GM12878 (cell line): ENCODE data around the gene DUSP15. TPM values are rescaled to one million over a fixed set of nuclear protein-coding genes. Genes with fewer than 3 reads are reported as not detected.

Experiments
- ATAC-seq: fragments of 200-7000 bp; cut with Tn5 transposase; 3 replicates; pipeline ENCODE4 v1.9.1; 2020; ENCODE audit warnings: mild to moderate bottlenecking, moderate library complexity
- BruUV-seq: library from RNA; stranded (reverse); fragments of 400-500 nt; replicated peaks from 2 replicates; lab custom pipeline; 2021; lab: Mats Ljungman, UMichigan
- CTCF ChIA-PET: fragments of 300-600 bp; sonication (Branson Sonifier 250); formaldehyde crosslinking; extraction: SDS; loops from one replicate; lab custom pipeline; 2021; ENCODE audit warnings: inconsistent platforms; lab: Yijun Ruan, JAX
- POLR2A ChIA-PET: fragments of 350-600 bp; formaldehyde crosslinking; extraction: SDS; loops from one replicate; lab custom pipeline; 2021; ENCODE audit warnings: inconsistent platforms; lab: Charles Lee
- RAD21 ChIA-PET: fragments of 300-600 bp; sonication (Branson Sonifier 250); formaldehyde crosslinking; loops from one replicate; lab custom pipeline; 2023; ENCODE audit warnings: antibody characterized with exemption; ENCODE audit not compliant: unreplicated experiment; lab: Charles Lee
- SMC1A ChIA-PET: fragments of 300-600 bp; sonication (Branson Sonifier 250); formaldehyde crosslinking; loops from one replicate; lab custom pipeline; 2023; ENCODE audit not compliant: unreplicated experiment, uncharacterized antibody; lab: Charles Lee
- DNase-seq: peaks from one replicate; pipeline ENCODE4 v3.0.0-alpha.2; 2011; ENCODE audit warnings: low read depth, low spot score
- FAIRE-seq: peaks from 3 replicates; lab custom pipeline; 2011; peaks lifted over from hg19 to GRCh38; lab: Jason Lieb, UNC
- H2AFZ ChIP-seq: 2 replicates; pipeline ENCODE4 v1.6.0; 2011; ENCODE audit warnings: low read depth, low read length, control low read depth; ENCODE audit not compliant: control insufficient read depth
- H3K27ac ChIP-seq: 2 replicates; pipeline ENCODE4 v1.5.1; 2011; ENCODE audit warnings: control low read depth; ENCODE audit not compliant: control insufficient read depth, insufficient read depth
- H3K27me3 ChIP-seq, 2 experiments: replicated peaks in 1 of 2; 2 replicates each; pipeline versions ENCODE4 v1.6.0 to v1.6.1; 2011; ENCODE audit warnings: low read length in 1 of 2; ENCODE audit not compliant: control insufficient read depth in 2 of 2, insufficient read depth in 2 of 2
- H3K36me3 ChIP-seq, 2 experiments: 2 replicates each; pipeline ENCODE4 v1.5.1; 2011; ENCODE audit warnings: low read length in 1 of 2; ENCODE audit not compliant: control insufficient read depth in 2 of 2, insufficient read depth in 2 of 2
- H3K4me1 ChIP-seq: 2 replicates; pipeline ENCODE4 v1.6.1; 2011; ENCODE audit warnings: mild to moderate bottlenecking, low read length, moderate library complexity, mixed read lengths; ENCODE audit not compliant: control insufficient read depth, insufficient read depth
- H3K4me2 ChIP-seq: 2 replicates; pipeline ENCODE4 v1.6.0; 2011; ENCODE audit warnings: control low read depth; ENCODE audit not compliant: control insufficient read depth, insufficient read depth
- H3K4me3 ChIP-seq: fragments of 200-600 bp; sonication (generic); 2 replicates; pipeline ENCODE4 v1.5.1; 2016
- H3K79me2 ChIP-seq: 2 replicates; pipeline ENCODE4 v1.6.0; 2011; ENCODE audit warnings: low read length; ENCODE audit not compliant: control insufficient read depth, insufficient read depth
- H3K9ac ChIP-seq: 2 replicates; pipeline ENCODE4 v1.8.0; 2011; ENCODE audit warnings: low read length, control low read depth, mixed read lengths; ENCODE audit not compliant: control insufficient read depth, insufficient read depth
- H3K9me3 ChIP-seq: replicated peaks from 3 replicates; pipeline ENCODE4 v1.5.1; 2011; ENCODE audit warnings: mild to moderate bottlenecking, low read length; ENCODE audit not compliant: control insufficient read depth, insufficient read depth
- H4K20me1 ChIP-seq: 2 replicates; pipeline ENCODE4 v1.6.0; 2011; ENCODE audit not compliant: control insufficient read depth, insufficient read depth
- ATF7 ChIP-seq: fragments of 450-650 bp; IDR thresholded peaks from 2 replicates; pipeline ENCODE4 v1.6.1; 2016; ENCODE audit warnings: low read depth, mild to moderate bottlenecking
- CEBPB ChIP-seq, 2 experiments: fragments of 150-350 bp in 1 of 2; IDR thresholded peaks; 2 replicates each; pipeline ENCODE4 v1.6.1; 2012 to 2014; ENCODE audit warnings: low read depth in 2 of 2, low read length in 2 of 2, borderline replicate concordance in 1 of 2, inconsistent platforms in 1 of 2
- CHD2 ChIP-seq: IDR thresholded peaks from 2 replicates; pipeline ENCODE4 v1.6.1; 2011; ENCODE audit warnings: low read depth, low read length, improper control_type of control experiment, borderline replicate concordance
- CUX1 ChIP-seq: IDR thresholded peaks from 2 replicates; pipeline ENCODE4 v1.6.1; 2012; ENCODE audit warnings: improper control_type of control experiment, low read depth, low read length; ENCODE audit not compliant: insufficient replicate concordance
- EGR1 ChIP-seq, 2 experiments: IDR thresholded peaks; 1 replicate in 1 of 2; 2 replicates in 1 of 2; pipeline ENCODE4 v1.6.1; 2011 to 2012; ENCODE audit warnings: low read depth in 2 of 2, low read length in 2 of 2, borderline replicate concordance in 1 of 2, mild to moderate bottlenecking in 1 of 2, moderate library complexity in 1 of 2
- IRF5 ChIP-seq: fragments of 450-650 bp; IDR thresholded peaks from 2 replicates; pipeline ENCODE4 v1.6.1; 2017; ENCODE audit warnings: borderline replicate concordance
- POLR2A ChIP-seq: IDR thresholded peaks from 2 replicates; pipeline ENCODE4 v1.6.1; 2011; ENCODE audit warnings: low read depth, mild to moderate bottlenecking, low read length
- SRF ChIP-seq, 2 experiments: IDR thresholded peaks; 2 replicates each; pipeline ENCODE4 v1.6.1; 2011; ENCODE audit warnings: low read depth in 2 of 2, low read length in 2 of 2, mild to moderate bottlenecking in 1 of 2, moderate library complexity in 1 of 2
- TCF3 ChIP-seq: IDR thresholded peaks from 2 replicates; pipeline ENCODE4 v1.6.1; 2012; ENCODE audit warnings: low read depth, mild to moderate bottlenecking, low read length, borderline replicate concordance; ENCODE audit not compliant: insufficient read depth
- ZNF622 ChIP-seq: fragments of 450-650 bp; IDR thresholded peaks from 2 replicates; pipeline ENCODE4 v1.6.1; 2017; ENCODE audit warnings: mild to moderate bottlenecking, inconsistent platforms
- ZSCAN29 ChIP-seq: fragments of 450-650 bp; IDR thresholded peaks from 2 replicates; pipeline ENCODE4 v1.6.1; 2017; ENCODE audit warnings: mild to moderate bottlenecking, moderate library complexity
- ZZZ3 ChIP-seq: IDR thresholded peaks from 2 replicates; pipeline ENCODE4 v1.6.1; 2011; ENCODE audit warnings: low read depth; ENCODE audit not compliant: control insufficient read depth, insufficient read length
- WGBS: methylation state at CpG from one replicate; pipeline ENCODE4 v1.1.6; 2016; ENCODE audit warnings: low lambda C conversion rate; ENCODE audit not compliant: insufficient replicate concordance, insufficient coverage; ENCODE audit errors: missing lambda C conversion rate; 5-methylcytosine and 5-hydroxymethylcytosine counted together
- in situ Hi-C: fragments of 300-500 bp; cut with MboI; formaldehyde crosslinking; loops from 9 replicates; pipeline ENCODE4 v1.14.3; 2018; ENCODE audit warnings: mixed read lengths
- intact Hi-C: fragments of 100-400 bp; cut with micrococcal nuclease; formaldehyde crosslinking; loops from one replicate; pipeline ENCODE4 v1.14.2; 2022; ENCODE audit not compliant: unreplicated experiment
- polyA plus RNA-seq, 11 experiments: library from polyadenylated mRNA; depleted of rRNA in 4 of 11; unstranded in 6 of 11; stranded (reverse) in 5 of 11; fragments of >200 nt; fragmentation: Nextera tagmentation in 4 of 11; fragmentation: Illumina TruSeq in 1 of 11; extraction: Ambion mirVana in 4 of 11; extraction: Trizol in 1 of 11; gene quantifications; 1 replicate in 1 of 11; 2 replicates in 10 of 11; pipeline versions ENCODE4 v1.2.1 to v1.2.3, GENCODE V29; 2011 to 2016; ENCODE audit warnings: inconsistent platforms in 2 of 11, missing spikeins in 2 of 11, low read depth in 1 of 11
- total RNA-seq, 4 experiments: library from RNA; depleted of rRNA in 3 of 4; stranded (reverse); fragments of >200 nt in 3 of 4; fragmentation: Illumina TruSeq in 1 of 4; extraction: Trizol in 1 of 4; gene quantifications; 2 replicates each; pipeline versions ENCODE4 v1.2.1 to v1.2.3, GENCODE V29; 2013 to 2021

DUSP15 gene
- total and polyA plus RNA-seq, 10 of the 15 experiments (the other 5 are each of a cell fraction or from before 2014, with no cell fraction given), result 0.06 to 2.5 (median 0.67) TPM; not detected in 1

DNA sequence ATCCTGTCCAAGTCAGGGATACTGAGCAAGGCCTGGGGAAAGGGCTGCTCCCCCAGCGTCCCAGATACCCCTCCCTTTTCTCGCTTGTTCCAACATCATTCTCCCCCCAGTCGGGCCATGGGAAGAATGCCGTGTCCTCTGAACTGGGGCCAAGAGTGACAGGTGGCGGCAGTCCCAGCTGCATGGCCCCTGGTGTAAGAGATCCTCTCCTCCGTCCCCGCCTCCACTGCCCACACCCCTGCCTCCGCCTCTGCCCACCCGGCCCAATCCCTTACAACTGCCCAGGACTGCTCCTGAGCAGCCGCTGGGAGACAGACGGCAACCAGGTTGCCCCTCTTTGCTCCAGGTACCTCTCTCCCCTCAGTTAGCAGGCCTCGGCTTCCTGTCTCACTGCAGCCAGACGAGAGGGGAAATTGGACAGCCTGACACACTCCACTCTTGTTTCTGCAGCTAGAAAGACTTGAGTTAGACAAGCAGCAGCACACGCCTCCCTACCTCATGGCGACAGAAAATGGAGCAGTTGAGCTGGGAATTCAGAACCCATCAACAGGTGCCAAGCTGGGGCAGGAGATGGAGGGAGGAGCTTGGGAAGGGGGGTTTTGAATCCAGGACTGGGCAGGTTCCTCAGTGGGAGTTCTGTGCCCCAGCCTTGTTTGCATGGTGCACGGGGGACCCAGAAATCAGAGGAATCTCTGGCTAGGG, 51.1 kb downstream of the DUSP15 start, which contains the start of gene MYLK2:
Gene MYLK2, plus strand, starts transcription at position 274 of the 702 bp plus-strand sequence. Its CDS starts 225 bp downstream, at position 499.
- intact Hi-C loops (no loop called here), in situ Hi-C loops (no loop called here)
- BruUV-seq, result no TSS peak
- Histone ChIP-seq H3K79me2 (no peaks in the 10 kb centered on the region), H3K4me3 (no peak within 1 kb of the TSS), H3K9me3 (no peaks in the 10 kb centered on the region), H3K4me2 (no peak within 1 kb of the TSS), H4K20me1 (no peaks in the 10 kb centered on the region), H3K4me1 (no peaks in the 10 kb centered on the region), H3K9ac (no peak within 1 kb of the TSS), H3K27ac (no peak within 1 kb of the TSS), H3K36me3 (no peaks in the 10 kb centered on the region), H2AFZ (no peak within 1 kb of the TSS), H3K27me3 (no peaks in the 10 kb centered on the region)
- FAIRE-seq, result no peak
- DNase-seq, result no peak
- no peak for ATAC-seq
- CTCF ChIA-PET, result interaction anchor here (0.6 to 8.8 kb wide), 5 partner anchors 15 to 204 kb away, joined by 3 to 109 read pairs (median 5); partner anchors contain the start of gene FOXS1
- POLR2A ChIA-PET, result no interaction called here
- TF ChIP-seq EGR1 (IDR thresholded peaks at IDR 0.05; ENCODE audit: borderline replicate concordance in 1 of 2, low read depth in 2 of 2, low read length in 2 of 2) (no peak), TCF3 (no peak), ZSCAN29 (no peak), SRF (IDR thresholded peaks at IDR 0.05; ENCODE audit: low read depth in 2 of 2, low read length in 2 of 2) (no peak), ZNF622 (no peak), CUX1 (no peak), POLR2A (no peak), ATF7 (no peak), ZZZ3 (no peak), CHD2 (no peak), IRF5 (no peak), CEBPB (IDR thresholded peaks at IDR 0.05; ENCODE audit: borderline replicate concordance in 1 of 2, low read depth in 2 of 2, low read length in 2 of 2) (no peak)
- SMC1A ChIA-PET, result interaction anchor here (0.6 kb wide), 1 partner anchor 130 kb away, joined by 3 read pairs; no protein-coding TSS in a partner anchor
- WGBS, result 61% methylated on average over 16 of the region's 16 CpGs
- RAD21 ChIA-PET, result interaction anchor here (0.6 kb wide), 1 partner anchor 389 kb away, joined by 6 read pairs; no protein-coding TSS in a partner anchor
